ENCODE measurements around the gene TNNT1.

Gene TNNT1

GRCh38 chr19:55149078-55150003 lies at the start of gene TNNT1:
TSS of gene TNNT1 (minus strand) at chr19:55149206. CDS start at chr19:55147157, 2,049 bp downstream.
- Histone ChIP-seq H3K36me3 (replicated peaks; ENCODE audit: low read depth, low read length) (no peaks in the 10 kb centered on the region), H3K79me2 (ENCODE audit: low read length) (no peaks in the 10 kb centered on the region), H3K4me2 (ENCODE audit: low read length) (no peak within 1 kb of the TSS), H3K9ac (ENCODE audit: low read length) (no peak within 1 kb of the TSS), H2AFZ (ENCODE audit: low read depth, low read length) (no peak within 1 kb of the TSS), H3K4me1 (ENCODE audit: low read length) (peaks cover 14% of the 10 kb centered on the region), H3K27ac (ENCODE audit: low read length) (no peak within 1 kb of the TSS), H4K20me1 (ENCODE audit: insufficient read depth, low read length) (no peaks in the 10 kb centered on the region), H3K9me3 (ENCODE audit: insufficient read depth, low read length) (no peaks in the 10 kb centered on the region), H3K4me3 (ENCODE audit: low read length) (no peak within 1 kb of the TSS), H3K27me3 (ENCODE audit: low read depth, low read length) (peaks cover 39% of the 10 kb centered on the region)
- no peak for TF ChIP-seq EZH2phosphoT487 (IDR thresholded peaks at IDR 0.05; ENCODE audit: low read depth)
- TF ChIP-seq CTCF (IDR thresholded peaks at IDR 0.05; ENCODE audit: low read depth, low read length), result no peak

- Histone ChIP-seq H3K36me3 (replicated peaks; ENCODE audit: low read depth, low read length) (no peaks in the 10 kb centered on the region), H3K27me3 (ENCODE audit: low read depth, low read length) (peaks cover 9% of the 10 kb centered on the region; the same call in 1 of the 2 replicates)
Measured at GRCh38 chr19:55198651-55199050, 49.6 kb upstream of the TNNT1 start.

GRCh38 chr19:55197528-55197927 lies 48.5 kb upstream of the TNNT1 start:
- Histone ChIP-seq H3K9me3 (ENCODE audit: insufficient read depth, low read length) (no peaks in the 10 kb centered on the region), H3K27me3 (ENCODE audit: low read depth, low read length) (0 out of 2 replicates have a peak, but pooled peaks cover 7% of the 10 kb centered on the region), H2AFZ (ENCODE audit: low read depth, low read length) (no peak overlapping the region), H3K4me1 (ENCODE audit: low read length) (no peaks in the 10 kb centered on the region), H3K79me2 (ENCODE audit: low read length) (no peaks in the 10 kb centered on the region), H4K20me1 (ENCODE audit: insufficient read depth, low read length) (no peaks in the 10 kb centered on the region), H3K4me2 (ENCODE audit: low read length) (no peak overlapping the region), H3K9ac (ENCODE audit: low read length) (no peak overlapping the region), H3K36me3 (replicated peaks; ENCODE audit: low read depth, low read length) (no peaks in the 10 kb centered on the region), H3K4me3 (ENCODE audit: low read length) (no peak overlapping the region), H3K27ac (ENCODE audit: low read length) (no peak overlapping the region)
- TF ChIP-seq EZH2phosphoT487 (IDR thresholded peaks at IDR 0.05; ENCODE audit: low read depth) (no peak), CTCF (IDR thresholded peaks at IDR 0.05; ENCODE audit: low read depth, low read length) (no peak)

More at GRCh38 chr19:55198651-55199050, 49.6 kb upstream of the TNNT1 start:
- Histone ChIP-seq H4K20me1 (ENCODE audit: insufficient read depth, low read length) (no peaks in the 10 kb centered on the region), H3K9me3 (ENCODE audit: insufficient read depth, low read length) (no peaks in the 10 kb centered on the region), H3K4me3 (ENCODE audit: low read length) (no peak overlapping the region), H3K4me1 (ENCODE audit: low read length) (no peaks in the 10 kb centered on the region), H3K27ac (ENCODE audit: low read length) (no peak overlapping the region), H3K4me2 (ENCODE audit: low read length) (no peak overlapping the region), H3K9ac (ENCODE audit: low read length) (no peak overlapping the region), H2AFZ (ENCODE audit: low read depth, low read length) (no peak overlapping the region), H3K79me2 (ENCODE audit: low read length) (no peaks in the 10 kb centered on the region)
- TF ChIP-seq EZH2phosphoT487 (IDR thresholded peaks at IDR 0.05; ENCODE audit: low read depth) (no peak), CTCF (IDR thresholded peaks at IDR 0.05; ENCODE audit: low read depth, low read length) (no peak)

GRCh38 chr19:55196803-55197202 lies 47.8 kb upstream of the TNNT1 start:
- Histone ChIP-seq H2AFZ (ENCODE audit: low read depth, low read length) (no peak overlapping the region), H4K20me1 (ENCODE audit: insufficient read depth, low read length) (no peaks in the 10 kb centered on the region), H3K4me2 (ENCODE audit: low read length) (no peak overlapping the region), H3K9me3 (ENCODE audit: insufficient read depth, low read length) (no peaks in the 10 kb centered on the region), H3K79me2 (ENCODE audit: low read length) (no peaks in the 10 kb centered on the region), H3K4me1 (ENCODE audit: low read length) (no peaks in the 10 kb centered on the region), H3K9ac (ENCODE audit: low read length) (no peak overlapping the region), H3K27me3 (ENCODE audit: low read depth, low read length) (0 out of 2 replicates have a peak, but pooled peaks cover 7% of the 10 kb centered on the region), H3K27ac (ENCODE audit: low read length) (no peak overlapping the region), H3K4me3 (ENCODE audit: low read length) (no peak overlapping the region), H3K36me3 (replicated peaks; ENCODE audit: low read depth, low read length) (no peaks in the 10 kb centered on the region)
- no peak for TF ChIP-seq EZH2phosphoT487 (IDR thresholded peaks at IDR 0.05; ENCODE audit: low read depth)
- TF ChIP-seq CTCF (IDR thresholded peaks at IDR 0.05; ENCODE audit: low read depth, low read length), result no peak
